Measurements from ENCODE around the gene MCC. TPM values are rescaled to one million over a fixed set of nuclear protein-coding genes. Genes with fewer than 3 reads are reported as not detected.

The MCC gene
- total RNA-seq, 1 donor from 2014 or later, result 22.7 TPM

DNA sequence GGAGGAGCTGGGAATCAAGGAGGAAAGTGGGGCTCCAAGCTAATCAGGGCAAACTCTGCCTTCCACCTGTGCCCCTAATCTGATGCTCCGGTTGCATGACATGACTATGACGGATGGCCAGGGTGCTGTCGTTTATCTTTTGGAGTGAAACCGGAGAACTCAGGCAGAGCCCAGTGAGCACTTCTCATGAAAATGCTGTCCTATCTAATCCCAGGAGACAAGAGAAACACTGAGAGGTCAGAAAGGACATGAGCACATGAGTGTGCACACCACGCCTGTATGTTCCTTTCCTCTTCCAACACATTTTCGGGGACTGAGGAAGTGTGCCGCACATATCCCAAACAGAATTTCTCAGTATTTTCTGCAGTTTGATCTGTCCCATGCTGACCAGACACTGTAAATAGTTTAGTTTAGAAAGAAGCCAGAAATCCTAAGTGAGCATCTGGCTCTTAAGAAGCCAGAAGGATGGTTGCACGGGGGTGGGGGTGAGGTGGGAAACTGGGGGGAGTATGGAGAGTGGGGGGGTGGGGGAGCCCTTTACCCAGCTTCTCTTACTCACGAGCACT lies 270.6 kb downstream of the MCC start:
- no peak for TF ChIP-seq CTCF (IDR thresholded peaks at IDR 0.05; ENCODE audit: unreplicated experiment)
- H3K36me3 Mint-ChIP-seq (ENCODE audit: low read depth, unreplicated experiment), result peaks cover 3% of the 10 kb centered on the region
- peaks cover 3% of the 10 kb centered on the region for H3K27me3 Mint-ChIP-seq (ENCODE audit: unreplicated experiment)
- DNase-seq (ENCODE audit: low spot score), result no peak
- H3K9me3 Mint-ChIP-seq (ENCODE audit: unreplicated experiment), result no peaks in the 10 kb centered on the region
- no peak overlapping the region for H3K27ac Mint-ChIP-seq (ENCODE audit: unreplicated experiment)
- H3K4me1 Mint-ChIP-seq (ENCODE audit: unreplicated experiment), result peaks cover 22% of the 10 kb centered on the region
- no peak overlapping the region for H3K4me3 Mint-ChIP-seq (ENCODE audit: unreplicated experiment)

DNA sequence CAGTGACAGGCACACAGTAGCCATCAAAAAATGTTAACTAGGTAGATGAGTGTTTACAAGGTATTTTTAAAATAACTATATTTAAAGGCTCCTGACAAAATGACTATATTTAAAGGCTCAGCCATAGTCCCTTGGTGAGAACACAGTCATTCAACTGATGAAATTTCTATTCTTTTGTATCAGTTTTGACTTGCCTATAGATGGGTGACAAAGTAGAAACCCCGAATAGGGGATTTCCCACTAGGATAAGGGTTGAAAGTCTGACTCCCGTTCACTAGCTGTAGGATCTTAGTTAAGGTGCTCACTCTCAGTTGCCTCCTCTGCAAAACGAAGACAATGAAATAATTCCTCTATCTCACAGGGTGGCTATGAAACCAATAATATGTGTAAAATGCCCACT lies 271.7 kb downstream of the MCC start:
- Mint-ChIP-seq H3K27me3 (ENCODE audit: unreplicated experiment) (peaks cover 3% of the 10 kb centered on the region), H3K36me3 (ENCODE audit: low read depth, unreplicated experiment) (no peaks in the 10 kb centered on the region), H3K9me3 (ENCODE audit: unreplicated experiment) (no peaks in the 10 kb centered on the region), H3K4me1 (ENCODE audit: unreplicated experiment) (peaks cover 22% of the 10 kb centered on the region), H3K4me3 (ENCODE audit: unreplicated experiment) (no peak overlapping the region), H3K27ac (ENCODE audit: unreplicated experiment) (no peak overlapping the region)
- TF ChIP-seq CTCF (IDR thresholded peaks at IDR 0.05; ENCODE audit: unreplicated experiment), result no peak
- DNase-seq (ENCODE audit: low spot score), result no peak

DNA sequence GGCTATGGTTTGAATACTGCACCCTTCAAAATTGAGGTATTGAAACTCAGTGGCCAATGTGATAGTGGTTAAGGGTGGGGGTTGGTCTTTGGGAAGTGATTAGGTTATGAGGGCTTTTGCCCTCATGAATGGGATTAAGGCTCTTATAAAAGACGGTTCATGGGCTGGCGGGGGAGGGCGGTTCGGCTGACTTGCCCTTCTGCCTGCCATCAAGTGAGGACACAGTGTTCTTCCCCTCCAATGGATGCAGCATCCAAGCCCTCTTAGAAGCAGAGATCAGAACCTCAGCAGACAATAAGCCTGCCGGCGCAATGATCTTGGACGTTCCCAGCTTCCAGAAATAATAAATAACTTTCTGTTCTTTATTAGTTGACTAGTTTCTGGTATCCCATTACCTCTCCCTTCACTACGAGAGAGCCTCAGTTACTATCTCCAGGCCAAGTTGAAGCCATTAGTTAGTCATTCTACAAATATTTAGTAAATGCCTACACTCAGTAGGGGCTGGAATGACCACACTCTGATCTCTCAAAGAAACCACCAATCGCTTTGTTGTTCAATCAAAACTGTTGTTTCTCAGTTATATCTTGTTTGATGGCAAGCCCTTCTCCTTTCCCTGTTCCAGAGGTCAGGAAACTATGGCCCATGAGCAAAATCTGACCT lies 272.7 kb downstream of the MCC start:
- no peak for TF ChIP-seq CTCF (IDR thresholded peaks at IDR 0.05; ENCODE audit: unreplicated experiment)
- no peaks in the 10 kb centered on the region for H3K9me3 Mint-ChIP-seq (ENCODE audit: unreplicated experiment)
- no peak for DNase-seq (ENCODE audit: low spot score)
- H3K27ac Mint-ChIP-seq (ENCODE audit: unreplicated experiment), result no peak overlapping the region
- H3K4me3 Mint-ChIP-seq (ENCODE audit: unreplicated experiment), result no peak overlapping the region
- H3K4me1 Mint-ChIP-seq (ENCODE audit: unreplicated experiment), result peaks cover 24% of the 10 kb centered on the region
- H3K36me3 Mint-ChIP-seq (ENCODE audit: low read depth, unreplicated experiment), result no peaks in the 10 kb centered on the region
- H3K27me3 Mint-ChIP-seq (ENCODE audit: unreplicated experiment), result peaks cover 3% of the 10 kb centered on the region

DNA sequence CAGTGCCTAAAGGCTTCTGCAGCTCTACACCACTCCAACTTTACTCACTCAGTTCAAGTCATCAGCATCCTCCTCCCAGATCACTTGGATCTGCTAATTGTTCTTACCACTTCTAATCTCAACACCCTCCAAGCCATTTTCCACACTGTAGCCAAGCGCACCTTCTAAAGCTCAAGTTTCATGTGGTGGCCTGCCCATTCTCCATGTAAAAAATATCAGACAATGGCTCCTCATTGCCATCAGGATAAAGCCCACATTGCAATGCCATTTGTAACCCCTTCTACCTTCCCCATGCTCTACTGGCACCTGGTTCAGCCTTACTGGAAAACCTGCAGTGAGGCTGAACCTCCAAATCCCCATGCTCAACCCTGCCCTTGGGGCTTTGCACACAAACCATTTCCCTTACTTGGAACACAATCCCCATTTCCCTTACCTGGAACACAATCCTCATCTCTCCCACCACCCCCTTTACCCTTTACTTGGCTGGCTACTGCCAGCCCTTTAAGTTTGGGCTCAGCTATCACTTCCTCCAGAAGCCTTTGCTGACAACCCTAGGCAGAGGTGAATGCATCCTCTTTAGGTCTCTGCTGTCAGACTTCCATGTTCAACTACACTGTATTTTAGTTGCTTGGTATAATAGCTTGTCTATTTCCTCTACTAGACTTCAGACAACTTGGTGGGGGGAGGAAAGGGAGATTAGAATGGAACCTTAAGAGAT lies 273.5 kb downstream of the MCC start:
- no peak for TF ChIP-seq CTCF (IDR thresholded peaks at IDR 0.05; ENCODE audit: unreplicated experiment)
- Mint-ChIP-seq H3K36me3 (ENCODE audit: low read depth, unreplicated experiment) (no peaks in the 10 kb centered on the region), H3K4me3 (ENCODE audit: unreplicated experiment) (no peak overlapping the region), H3K27ac (ENCODE audit: unreplicated experiment) (no peak overlapping the region), H3K4me1 (ENCODE audit: unreplicated experiment) (peaks cover 24% of the 10 kb centered on the region), H3K9me3 (ENCODE audit: unreplicated experiment) (no peaks in the 10 kb centered on the region), H3K27me3 (ENCODE audit: unreplicated experiment) (peaks cover 3% of the 10 kb centered on the region)
- DNase-seq (ENCODE audit: low spot score), result no peak

Data from endothelial cell (in vitro differentiated cells).